HEK293 (cell line): ENCODE data around the gene CIDEB.

Source experiments
- CTCF ChIA-PET: fragments of 350-600 bp; formaldehyde crosslinking; extraction: SDS; loops from one replicate; lab custom pipeline; 2021; ENCODE audit warnings: antibody characterized with exemption; lab: Yijun Ruan, JAX
- POLR2A ChIA-PET: fragments of 300-600 bp; formaldehyde crosslinking; extraction: SDS; loops from one replicate; lab custom pipeline; 2020; ENCODE audit warnings: antibody characterized with exemption, inconsistent platforms; lab: Yijun Ruan, JAX
- H3K27ac ChIP-seq: fragments of 200-500 bp; sonication (Bioruptor generic); 2 replicates; pipeline ENCODE4 v1.5.1; 2014; ENCODE audit warnings: low read depth, low read length, control low read depth, inconsistent platforms; ENCODE audit errors: extremely low read depth
- H3K36me3 ChIP-seq, 2 experiments: fragments of 200-500 bp in 1 of 2; sonication (Bioruptor generic) in 1 of 2; 1 replicate in 1 of 2; 2 replicates in 1 of 2; pipeline ENCODE4 v1.5.1; 2014 to 2017; ENCODE audit warnings: inconsistent platforms in 2 of 2, low read length in 2 of 2; ENCODE audit not compliant: control insufficient read depth in 2 of 2, insufficient read depth in 1 of 2
- H3K4me1 ChIP-seq: fragments of 200-500 bp; sonication (Bioruptor generic); 2 replicates; pipeline ENCODE4 v1.5.1; 2014; ENCODE audit warnings: mild to moderate bottlenecking, low read length, inconsistent platforms; ENCODE audit not compliant: control insufficient read depth, insufficient read depth
- H3K4me3 ChIP-seq: 2 replicates; pipeline ENCODE4 v1.5.1; 2011; ENCODE audit warnings: low read depth, mild to moderate bottlenecking, control low read depth, low read length, moderate library complexity
- H3K9me3 ChIP-seq: fragments of 200-500 bp; sonication (Bioruptor generic); 2 replicates; pipeline ENCODE4 v1.5.1; 2014; ENCODE audit warnings: low read depth, low read length, inconsistent platforms; ENCODE audit not compliant: control insufficient read depth, insufficient read depth
- GLI4 ChIP-seq: fragments of 450-650 bp; formaldehyde crosslinking; IDR thresholded peaks from 2 replicates; pipeline ENCODE4 v1.5.1; 2016; ENCODE audit warnings: missing biosample characterization, missing genetic modification characterization
- KLF16 ChIP-seq: fragments of 450-650 bp; formaldehyde crosslinking; IDR thresholded peaks from 2 replicates; pipeline ENCODE4 v1.5.1; 2017; ENCODE audit warnings: missing biosample characterization, missing genetic modification characterization
- SCRT1 ChIP-seq: fragments of 450-650 bp; formaldehyde crosslinking; IDR thresholded peaks from 2 replicates; pipeline ENCODE4 v1.5.1; 2016; ENCODE audit warnings: missing biosample characterization, missing genetic modification characterization, borderline replicate concordance
- SCRT2 ChIP-seq: fragments of 450-650 bp; formaldehyde crosslinking; IDR thresholded peaks from 2 replicates; pipeline ENCODE4 v1.5.1; 2016; ENCODE audit warnings: missing biosample characterization, missing genetic modification characterization
- SP7 ChIP-seq: fragments of 450-650 bp; formaldehyde crosslinking; IDR thresholded peaks from 2 replicates; pipeline ENCODE4 v1.5.1; 2016; ENCODE audit warnings: missing biosample characterization, missing genetic modification characterization
- YY2 ChIP-seq: fragments of 450-650 bp; formaldehyde crosslinking; IDR thresholded peaks from 2 replicates; pipeline ENCODE4 v1.5.1; 2016; ENCODE audit warnings: missing biosample characterization, missing genetic modification characterization
- ZBTB7A ChIP-seq: fragments of 450-650 bp; formaldehyde crosslinking; IDR thresholded peaks from 2 replicates; pipeline ENCODE4 v1.5.1; 2016; ENCODE audit warnings: low read depth, missing biosample characterization, missing genetic modification characterization
- ZBTB8A ChIP-seq: fragments of 450-650 bp; formaldehyde crosslinking; IDR thresholded peaks from 2 replicates; pipeline ENCODE4 v1.5.1; 2016; ENCODE audit warnings: missing biosample characterization, missing genetic modification characterization
- ZFP41 ChIP-seq: fragments of 450-650 bp; formaldehyde crosslinking; IDR thresholded peaks from 2 replicates; pipeline ENCODE4 v1.5.1; 2016; ENCODE audit warnings: missing biosample characterization, missing genetic modification characterization, borderline replicate concordance
- ZNF10 ChIP-seq: fragments of 450-650 bp; formaldehyde crosslinking; IDR thresholded peaks from 2 replicates; pipeline ENCODE4 v1.5.1; 2017; ENCODE audit warnings: missing biosample characterization, missing genetic modification characterization
- ZNF133 ChIP-seq: fragments of 450-650 bp; formaldehyde crosslinking; IDR thresholded peaks from 2 replicates; pipeline ENCODE4 v1.5.1; 2016; ENCODE audit warnings: missing biosample characterization, missing genetic modification characterization
- ZNF157 ChIP-seq: fragments of 450-650 bp; formaldehyde crosslinking; IDR thresholded peaks from 2 replicates; pipeline ENCODE4 v1.5.1; 2016; ENCODE audit warnings: missing biosample characterization, missing genetic modification characterization
- ZNF19 ChIP-seq: fragments of 450-650 bp; formaldehyde crosslinking; IDR thresholded peaks from 2 replicates; pipeline ENCODE4; 2016; ENCODE audit warnings: missing biosample characterization, missing genetic modification characterization, low read depth
- ZNF221 ChIP-seq: fragments of 450-650 bp; formaldehyde crosslinking; IDR thresholded peaks from 2 replicates; pipeline ENCODE4 v1.5.1; 2017; ENCODE audit warnings: missing biosample characterization, missing genetic modification characterization, borderline replicate concordance
- ZNF324 ChIP-seq: fragments of 450-650 bp; formaldehyde crosslinking; IDR thresholded peaks from 2 replicates; pipeline ENCODE4 v1.5.1; 2016; ENCODE audit warnings: missing biosample characterization, missing genetic modification characterization
- ZNF423 ChIP-seq: fragments of 450-650 bp; formaldehyde crosslinking; IDR thresholded peaks from 2 replicates; pipeline ENCODE4 v1.5.1; 2016; ENCODE audit warnings: missing biosample characterization, missing genetic modification characterization
- ZNF521 ChIP-seq: fragments of 450-650 bp; formaldehyde crosslinking; IDR thresholded peaks from 2 replicates; pipeline ENCODE4 v1.5.1; 2017; ENCODE audit warnings: missing biosample characterization, mild to moderate bottlenecking, missing genetic modification characterization
- ZNF529 ChIP-seq: fragments of 450-650 bp; formaldehyde crosslinking; IDR thresholded peaks from 2 replicates; pipeline ENCODE4 v1.5.1; 2017; ENCODE audit warnings: missing genetic modification characterization, missing biosample characterization; ENCODE audit not compliant: insufficient replicate concordance
- ZNF629 ChIP-seq: fragments of 450-650 bp; formaldehyde crosslinking; IDR thresholded peaks from 2 replicates; pipeline ENCODE4 v1.5.1; 2017; ENCODE audit warnings: missing biosample characterization, missing genetic modification characterization
- ZNF660 ChIP-seq: fragments of 450-650 bp; IDR thresholded peaks from 2 replicates; pipeline ENCODE4 v1.5.1; 2018; ENCODE audit warnings: missing biosample characterization, mild to moderate bottlenecking, missing genetic modification characterization
- ZNF830 ChIP-seq: fragments of 450-650 bp; IDR thresholded peaks from 2 replicates; pipeline ENCODE4 v1.5.0; 2018; ENCODE audit warnings: missing biosample characterization, missing genetic modification characterization, low read depth, mild to moderate bottlenecking, moderate library complexity
- ZNF837 ChIP-seq: fragments of 450-650 bp; formaldehyde crosslinking; IDR thresholded peaks from 2 replicates; pipeline ENCODE4 v1.5.1; 2016; ENCODE audit warnings: missing biosample characterization, missing genetic modification characterization
- TF ChIP-seq, protein P1 (sequence below): fragments of 450-650 bp; formaldehyde crosslinking; IDR thresholded peaks from 2 replicates; pipeline ENCODE4 v1.5.1; 2016; ENCODE audit warnings: missing biosample characterization, missing genetic modification characterization
- TF ChIP-seq, protein P2 (sequence below): fragments of 450-650 bp; formaldehyde crosslinking; IDR thresholded peaks from 2 replicates; pipeline ENCODE4 v1.5.1; 2016; ENCODE audit warnings: missing biosample characterization, missing genetic modification characterization
- TF ChIP-seq, protein P3 (sequence below): fragments of 450-650 bp; IDR thresholded peaks from 2 replicates; pipeline ENCODE4 v1.5.1; 2018; ENCODE audit warnings: missing biosample characterization, mild to moderate bottlenecking, missing genetic modification characterization
- TF ChIP-seq, protein P4 (sequence below): IDR thresholded peaks from 2 replicates; pipeline ENCODE4 v1.6.1; 2011; ENCODE audit warnings: mild to moderate bottlenecking, low read depth, low read length, borderline replicate concordance

The CIDEB gene

DNA sequence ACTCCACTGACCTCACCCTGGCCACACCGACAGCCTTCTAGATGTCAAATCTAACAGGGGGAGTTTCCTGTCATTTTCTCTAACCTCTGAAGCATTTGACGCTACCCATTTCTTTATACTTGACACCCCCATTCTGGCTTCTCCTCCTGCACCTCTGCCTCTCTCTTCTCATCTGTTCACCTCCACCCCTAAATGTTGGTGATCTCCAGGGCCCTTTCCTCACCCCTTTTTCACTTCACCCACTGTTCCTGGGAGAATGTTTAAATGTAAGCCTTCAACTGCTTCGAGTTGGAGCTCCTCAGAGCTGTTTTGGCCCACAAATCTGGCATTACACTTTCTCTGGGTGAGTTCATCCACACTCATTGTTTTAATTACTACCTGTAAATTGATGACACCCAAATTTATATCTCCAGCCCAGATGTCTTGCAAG is 35.9 kb downstream of the CIDEB start:
- Histone ChIP-seq H3K9me3 (no peaks in the 10 kb centered on the region), H3K27ac (peak overlapping the region; percentile 94; the same call in 1 of the 2 replicates), H3K36me3 (peaks cover 0 to 24% of the 10 kb centered on the region in 2 experiments; a peak in 1 of 3 replicates), H3K4me1 (peaks cover 3% of the 10 kb centered on the region; the same call in 1 of the 2 replicates)
- CTCF ChIA-PET: interaction anchor here (0.6 to 3.0 kb wide), 9 partner anchors 9 to 120 kb away, joined by 3 to 15 read pairs (median 4); partner anchors contain the start of gene TINF2
- TF ChIP-seq, protein P1, sequence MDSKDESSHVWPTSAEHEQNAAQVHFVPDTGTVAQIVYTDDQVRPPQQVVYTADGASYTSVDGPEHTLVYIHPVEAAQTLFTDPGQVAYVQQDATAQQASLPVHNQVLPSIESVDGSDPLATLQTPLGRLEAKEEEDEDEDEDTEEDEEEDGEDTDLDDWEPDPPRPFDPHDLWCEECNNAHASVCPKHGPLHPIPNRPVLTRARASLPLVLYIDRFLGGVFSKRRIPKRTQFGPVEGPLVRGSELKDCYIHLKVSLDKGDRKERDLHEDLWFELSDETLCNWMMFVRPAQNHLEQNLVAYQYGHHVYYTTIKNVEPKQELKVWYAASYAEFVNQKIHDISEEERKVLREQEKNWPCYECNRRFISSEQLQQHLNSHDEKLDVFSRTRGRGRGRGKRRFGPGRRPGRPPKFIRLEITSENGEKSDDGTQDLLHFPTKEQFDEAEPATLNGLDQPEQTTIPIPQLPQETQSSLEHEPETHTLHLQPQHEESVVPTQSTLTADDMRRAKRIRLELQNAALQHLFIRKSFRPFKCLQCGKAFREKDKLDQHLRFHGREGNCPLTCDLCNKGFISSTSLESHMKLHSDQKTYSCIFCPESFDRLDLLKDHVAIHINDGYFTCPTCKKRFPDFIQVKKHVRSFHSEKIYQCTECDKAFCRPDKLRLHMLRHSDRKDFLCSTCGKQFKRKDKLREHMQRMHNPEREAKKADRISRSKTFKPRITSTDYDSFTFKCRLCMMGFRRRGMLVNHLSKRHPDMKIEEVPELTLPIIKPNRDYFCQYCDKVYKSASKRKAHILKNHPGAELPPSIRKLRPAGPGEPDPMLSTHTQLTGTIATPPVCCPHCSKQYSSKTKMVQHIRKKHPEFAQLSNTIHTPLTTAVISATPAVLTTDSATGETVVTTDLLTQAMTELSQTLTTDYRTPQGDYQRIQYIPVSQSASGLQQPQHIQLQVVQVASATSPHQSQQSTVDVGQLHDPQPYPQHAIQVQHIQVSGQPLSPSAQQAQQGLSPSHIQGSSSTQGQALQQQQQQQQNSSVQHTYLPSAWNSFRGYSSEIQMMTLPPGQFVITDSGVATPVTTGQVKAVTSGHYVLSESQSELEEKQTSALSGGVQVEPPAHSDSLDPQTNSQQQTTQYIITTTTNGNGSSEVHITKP (tag by site-specific recombination): peak; percentile 97
- TF ChIP-seq ZNF324 (tag by site-specific recombination) (no peak), ZBTB7A (no peak), SCRT2 (peak; percentile 8; the same call in 1 of the 2 replicates), ZNF10 (tag by site-specific recombination) (0 out of 2 replicates have a peak, but pooled peaks have one; percentile 53), SCRT1 (tag by site-specific recombination) (0 out of 2 replicates have a peak, but pooled peaks have one; percentile 2)
- TF ChIP-seq, protein P2, sequence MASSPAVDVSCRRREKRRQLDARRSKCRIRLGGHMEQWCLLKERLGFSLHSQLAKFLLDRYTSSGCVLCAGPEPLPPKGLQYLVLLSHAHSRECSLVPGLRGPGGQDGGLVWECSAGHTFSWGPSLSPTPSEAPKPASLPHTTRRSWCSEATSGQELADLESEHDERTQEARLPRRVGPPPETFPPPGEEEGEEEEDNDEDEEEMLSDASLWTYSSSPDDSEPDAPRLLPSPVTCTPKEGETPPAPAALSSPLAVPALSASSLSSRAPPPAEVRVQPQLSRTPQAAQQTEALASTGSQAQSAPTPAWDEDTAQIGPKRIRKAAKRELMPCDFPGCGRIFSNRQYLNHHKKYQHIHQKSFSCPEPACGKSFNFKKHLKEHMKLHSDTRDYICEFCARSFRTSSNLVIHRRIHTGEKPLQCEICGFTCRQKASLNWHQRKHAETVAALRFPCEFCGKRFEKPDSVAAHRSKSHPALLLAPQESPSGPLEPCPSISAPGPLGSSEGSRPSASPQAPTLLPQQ (tag by site-specific recombination): no peak
- TF ChIP-seq, all 188 proteins: peak for 4
- H3K4me3 ChIP-seq: peak overlapping the region; percentile 92
- POLR2A ChIA-PET: interaction anchor here (0.5 to 2.9 kb wide), 27 partner anchors 9 to 219 kb away, joined by 3 to 47 read pairs (median 6); partner anchors contain the start of genes CHMP4A, CIDEB, DCAF11 and DHRS1

DNA sequence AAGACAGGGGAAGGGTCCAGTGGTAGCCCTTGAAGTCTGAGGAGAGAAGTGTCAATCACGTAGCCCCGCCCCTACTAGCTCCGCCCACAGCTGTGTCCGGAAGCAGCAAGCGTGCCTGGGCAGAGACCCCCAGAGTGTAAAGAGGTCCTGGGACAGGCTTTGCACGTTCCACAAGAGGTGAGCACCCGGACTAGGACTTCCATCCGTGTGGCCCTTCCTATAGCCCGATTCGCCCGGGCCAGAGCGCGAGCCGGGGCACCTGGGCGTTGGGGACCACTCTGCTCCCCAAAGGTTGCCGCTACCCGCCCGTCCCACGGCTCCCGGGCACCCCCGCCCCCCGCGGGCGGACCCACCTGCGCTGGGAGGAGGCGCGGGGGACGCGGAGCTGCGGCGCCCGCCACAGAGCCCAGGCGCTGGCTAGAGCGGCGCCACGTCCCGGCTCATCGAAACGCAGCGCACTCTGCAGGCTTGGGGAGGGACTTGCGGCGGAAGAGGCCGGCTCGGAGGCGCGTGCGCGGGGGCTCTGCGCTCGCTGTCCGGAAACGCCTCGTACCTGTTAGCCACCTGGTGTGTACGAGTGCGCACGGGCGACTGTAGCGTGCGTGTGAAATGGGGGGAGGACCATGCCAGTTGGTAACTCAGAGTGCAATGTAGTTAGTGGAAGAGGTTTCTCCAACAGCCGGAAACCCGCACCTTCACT is 36.5 kb downstream of the CIDEB start, which contains the start of gene RABGGTA:
Gene RABGGTA (minus strand): TSS at position 464 of the 700 bp plus-strand sequence. CDS start 482 bp downstream, outside the sequence.
- ChIA-PET POLR2A (interaction anchor here (0.5 to 2.9 kb wide), 36 partner anchors 9 to 219 kb away, joined by 3 to 47 read pairs (median 5); partner anchors contain the start of genes CHMP4A, CIDEB, DCAF11 and DHRS1), CTCF (interaction anchor here (0.6 to 3.0 kb wide), 16 partner anchors 11 to 166 kb away, joined by 3 to 17 read pairs (median 4); partner anchors contain the start of genes CIDEB, LTB4R2, MDP1 and TINF2)
- Histone ChIP-seq H3K4me1 (peaks cover 3% of the 10 kb centered on the region; the same call in 1 of the 2 replicates), H3K27ac (peak within 1 kb of the TSS; percentile 94), H3K4me3 (peak within 1 kb of the TSS; percentile 92), H3K9me3 (no peaks in the 10 kb centered on the region), H3K36me3 (peaks cover 0 to 30% of the 10 kb centered on the region in 2 experiments; a peak in 1 of 3 replicates)
- TF ChIP-seq ZFP41 (tag by site-specific recombination): no peak
- no peak; the same call in 1 of the 2 replicates for TF ChIP-seq YY2
- peak; percentile 21; the same call in 1 of the 2 replicates for TF ChIP-seq ZNF423
- TF ChIP-seq ZNF221 (tag by site-specific recombination): no peak
- no peak for TF ChIP-seq ZNF521
- TF ChIP-seq ZBTB8A (tag by site-specific recombination): peak; percentile 88
- TF ChIP-seq, protein P3, sequence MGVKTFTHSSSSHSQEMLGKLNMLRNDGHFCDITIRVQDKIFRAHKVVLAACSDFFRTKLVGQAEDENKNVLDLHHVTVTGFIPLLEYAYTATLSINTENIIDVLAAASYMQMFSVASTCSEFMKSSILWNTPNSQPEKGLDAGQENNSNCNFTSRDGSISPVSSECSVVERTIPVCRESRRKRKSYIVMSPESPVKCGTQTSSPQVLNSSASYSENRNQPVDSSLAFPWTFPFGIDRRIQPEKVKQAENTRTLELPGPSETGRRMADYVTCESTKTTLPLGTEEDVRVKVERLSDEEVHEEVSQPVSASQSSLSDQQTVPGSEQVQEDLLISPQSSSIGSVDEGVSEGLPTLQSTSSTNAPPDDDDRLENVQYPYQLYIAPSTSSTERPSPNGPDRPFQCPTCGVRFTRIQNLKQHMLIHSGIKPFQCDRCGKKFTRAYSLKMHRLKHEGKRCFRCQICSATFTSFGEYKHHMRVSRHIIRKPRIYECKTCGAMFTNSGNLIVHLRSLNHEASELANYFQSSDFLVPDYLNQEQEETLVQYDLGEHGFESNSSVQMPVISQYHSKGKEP: no peak
- TF ChIP-seq SP7: 0 out of 2 replicates have a peak, but pooled peaks have one; percentile 38
- TF ChIP-seq ZNF660 (tag by site-specific recombination): peak; percentile 78; the same call in 1 of the 2 replicates
- TF ChIP-seq, protein P4, sequence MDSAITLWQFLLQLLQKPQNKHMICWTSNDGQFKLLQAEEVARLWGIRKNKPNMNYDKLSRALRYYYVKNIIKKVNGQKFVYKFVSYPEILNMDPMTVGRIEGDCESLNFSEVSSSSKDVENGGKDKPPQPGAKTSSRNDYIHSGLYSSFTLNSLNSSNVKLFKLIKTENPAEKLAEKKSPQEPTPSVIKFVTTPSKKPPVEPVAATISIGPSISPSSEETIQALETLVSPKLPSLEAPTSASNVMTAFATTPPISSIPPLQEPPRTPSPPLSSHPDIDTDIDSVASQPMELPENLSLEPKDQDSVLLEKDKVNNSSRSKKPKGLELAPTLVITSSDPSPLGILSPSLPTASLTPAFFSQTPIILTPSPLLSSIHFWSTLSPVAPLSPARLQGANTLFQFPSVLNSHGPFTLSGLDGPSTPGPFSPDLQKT: no peak; the same call in 1 of the 2 replicates
- TF ChIP-seq ZNF837: no peak
- TF ChIP-seq ZNF529: no peak
- TF ChIP-seq KLF16 (tag by site-specific recombination): 0 out of 2 replicates have a peak, but pooled peaks have one; percentile 74
- no peak for TF ChIP-seq GLI4 (tag by site-specific recombination)
- no peak for TF ChIP-seq ZNF19
- no peak for TF ChIP-seq ZNF133 (tag by site-specific recombination)
- no peak for TF ChIP-seq ZNF830 (tag by site-specific recombination)
- no peak for TF ChIP-seq ZNF157 (tag by site-specific recombination)
- TF ChIP-seq ZNF629 (tag by site-specific recombination): no peak; the same call in none of the 2 replicates
